G401 (cell line): ENCODE measurements around the gene MRPS18A. TPM values are rescaled to one million over a fixed set of nuclear protein-coding genes. Genes with fewer than 3 reads are reported as not detected.

Experiments
- DNase-seq: peaks from one replicate; pipeline ENCODE4 v3.0.0-alpha.2; 2015; ENCODE audit warnings: low spot score
- in situ Hi-C: cut with HindIII; loops from 2 replicates; pipeline ENCODE4 v1.10.0; 2016; ENCODE audit warnings: low sequenced_read_pairs, mixed read lengths
- total RNA-seq: library from RNA; depleted of rRNA; stranded (reverse); fragments of >200 nt; shearing (Covaris generic); gene quantifications from 2 replicates; pipeline ENCODE4 v1.2.3, GENCODE V29; 2014; rRNA removed

Gene MRPS18A
- 70.5 and 89.4 TPM in 2 replicates for total RNA-seq

DNA sequence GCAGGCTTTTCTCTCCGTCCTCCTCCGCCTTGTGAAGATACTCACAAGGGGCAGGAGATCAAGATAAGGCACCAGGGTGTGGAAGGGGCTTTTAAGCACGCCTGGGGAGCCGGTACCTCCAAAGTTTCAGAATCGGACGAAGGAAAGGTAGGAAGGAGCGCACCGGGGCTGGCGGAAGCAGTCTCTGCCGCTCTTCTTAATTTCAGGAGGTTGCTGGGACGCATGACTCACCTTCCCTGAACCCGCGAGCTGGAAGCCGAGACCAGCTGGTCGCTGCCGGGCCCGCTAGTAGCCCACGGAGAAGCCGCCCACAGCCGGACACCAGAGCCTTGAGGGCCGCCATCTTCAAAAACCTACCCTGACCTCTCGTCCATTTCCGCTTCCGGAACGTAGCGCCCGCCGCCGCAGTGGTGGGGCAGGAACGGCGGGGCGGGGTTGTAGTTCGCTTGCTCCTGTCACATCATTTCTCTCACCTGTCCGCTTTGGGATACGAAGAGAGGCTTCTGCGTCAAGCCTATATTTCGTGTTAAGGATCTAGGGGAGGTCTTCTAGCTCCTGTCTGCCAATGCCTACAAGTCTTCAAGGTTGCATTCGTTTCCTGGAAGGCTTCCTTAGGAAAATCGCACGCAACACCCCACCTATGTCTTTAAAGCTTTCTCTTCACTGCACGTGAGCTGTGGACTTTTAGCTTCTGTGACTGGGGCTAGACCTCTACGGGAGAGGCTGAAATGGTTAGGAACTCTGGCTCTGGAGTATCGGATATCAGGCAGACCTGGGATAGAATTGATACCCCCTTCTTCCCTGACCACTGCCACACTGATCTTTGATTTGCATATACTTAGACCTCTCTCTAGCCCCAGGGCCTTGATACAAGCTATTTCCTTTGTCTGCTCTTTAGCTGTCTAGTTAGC lies at the start of gene MRPS18A:
MRPS18A (minus strand) TSS at position 355 of the 911 bp plus-strand sequence; CDS start at position 343, 12 bp downstream.
- in situ Hi-C loops: no loop called here

GRCh38 chr6:43736844-43737243 lies 49.3 kb upstream of the MRPS18A start:
- in situ Hi-C loops: no loop called here
- DNase-seq: no peak

More for the DNA sequence above, at the start of gene MRPS18A:
- peak; percentile 92 for DNase-seq

GRCh38 chr6:43736211-43736786 lies 48.7 kb upstream of the MRPS18A start:
- in situ Hi-C loops: no loop called here
- DNase-seq: no peak

- in situ Hi-C loops: no loop called here
These were observed 48.1 kb upstream of the MRPS18A start for GRCh38 chr6:43735642-43736199.

GRCh38 chr6:43734294-43734665 lies 46.7 kb upstream of the MRPS18A start:
- in situ Hi-C loops: no loop called here
- DNase-seq: no peak

More at GRCh38 chr6:43735642-43736199, 48.1 kb upstream of the MRPS18A start:
- no peak for DNase-seq

- DNase-seq: no peak
- in situ Hi-C loops: no loop called here
These were observed 46.1 kb upstream of the MRPS18A start for GRCh38 chr6:43733471-43734293.

DNA sequence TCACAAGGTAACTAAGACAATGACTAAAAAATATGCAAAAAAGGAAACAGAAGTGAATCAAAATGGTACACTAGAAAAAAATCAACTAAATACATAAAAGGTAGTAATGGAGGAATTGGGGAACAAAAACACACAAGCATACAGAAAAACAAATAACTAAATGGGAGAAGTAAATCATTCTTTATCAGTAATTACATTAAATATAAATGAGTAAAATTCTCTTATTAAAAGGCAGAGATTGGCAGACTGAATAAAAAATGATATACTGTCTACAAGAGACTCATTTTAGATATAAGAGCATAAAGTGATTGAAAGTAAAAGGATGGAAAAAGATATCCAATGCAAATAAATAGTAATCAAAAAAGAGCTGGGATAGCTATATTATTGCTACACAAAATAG lies 43.0 kb upstream of the MRPS18A start:
- no peak for DNase-seq
- in situ Hi-C loops: no loop called here

DNA sequence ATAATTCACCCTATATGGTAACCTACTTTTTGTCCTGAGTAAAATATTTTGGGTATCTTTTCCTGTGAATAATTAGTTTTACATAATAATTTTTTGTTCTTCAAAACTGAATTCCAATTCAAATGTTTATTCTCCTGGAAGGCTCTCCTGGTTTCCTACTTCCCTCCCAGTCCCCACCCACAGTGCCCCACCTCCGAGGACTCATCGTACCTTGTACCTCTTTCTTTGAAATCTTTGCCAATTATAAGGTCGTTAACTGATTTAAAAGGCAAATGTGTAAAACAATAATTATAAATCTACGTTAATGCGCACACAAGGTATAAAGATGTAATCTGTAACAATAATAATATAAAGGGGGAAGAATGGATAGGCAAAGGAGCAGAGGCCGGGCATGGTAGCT lies 41.9 kb upstream of the MRPS18A start:
- in situ Hi-C loops: no loop called here
- no peak for DNase-seq

GRCh38 chr6:43728586-43728985 lies 41.0 kb upstream of the MRPS18A start:
- in situ Hi-C loops: no loop called here
- DNase-seq: no peak

- DNase-seq: no peak
- in situ Hi-C loops: no loop called here
These were observed 40.0 kb upstream of the MRPS18A start for GRCh38 chr6:43727634-43728033.

DNA sequence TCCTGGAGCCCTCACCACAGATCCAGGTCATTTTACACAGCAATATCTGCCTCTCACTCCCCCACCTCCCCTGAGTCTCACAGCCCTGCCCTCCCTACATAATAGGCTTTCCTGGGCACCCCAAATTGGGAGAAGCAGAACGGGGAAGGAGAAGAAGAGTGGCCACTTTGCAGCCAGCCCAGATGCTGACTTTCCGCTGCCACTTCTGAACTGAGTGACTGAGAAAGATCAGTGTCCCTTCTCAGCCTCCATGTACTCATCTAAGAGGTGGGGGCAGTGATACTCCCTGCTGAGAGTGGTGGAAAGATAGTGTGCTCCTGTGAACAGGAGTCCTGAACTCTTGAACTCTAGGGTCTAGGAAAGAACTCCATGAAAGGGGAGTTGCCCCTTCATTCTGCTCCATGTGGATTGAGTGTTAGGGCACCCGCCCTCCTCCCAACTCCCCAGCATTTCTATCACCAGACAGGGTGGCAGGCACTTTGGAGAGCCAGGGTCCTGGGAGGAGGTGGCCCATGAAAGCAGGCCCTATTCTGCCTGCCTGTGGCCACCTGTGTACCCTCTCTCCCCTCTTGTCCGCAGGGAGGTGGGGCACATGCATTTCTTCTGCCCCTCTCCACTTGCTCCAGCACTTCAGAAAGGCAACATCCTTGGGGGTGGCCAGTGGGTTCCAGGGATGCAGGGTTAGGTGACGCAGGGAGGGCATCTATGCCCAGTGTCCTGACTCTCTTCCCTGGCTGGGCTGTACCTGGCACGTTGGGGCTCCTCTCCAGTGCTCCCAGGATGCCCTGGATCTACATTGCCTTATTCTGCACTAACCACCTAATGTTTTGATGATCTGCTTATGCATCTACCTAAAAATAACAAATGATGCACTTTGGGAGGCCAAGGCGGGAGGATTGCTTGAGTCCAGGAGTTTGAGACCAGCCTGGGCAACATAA lies 38.3 kb upstream of the MRPS18A start:
- no peak for DNase-seq
- in situ Hi-C loops: no loop called here

DNA sequence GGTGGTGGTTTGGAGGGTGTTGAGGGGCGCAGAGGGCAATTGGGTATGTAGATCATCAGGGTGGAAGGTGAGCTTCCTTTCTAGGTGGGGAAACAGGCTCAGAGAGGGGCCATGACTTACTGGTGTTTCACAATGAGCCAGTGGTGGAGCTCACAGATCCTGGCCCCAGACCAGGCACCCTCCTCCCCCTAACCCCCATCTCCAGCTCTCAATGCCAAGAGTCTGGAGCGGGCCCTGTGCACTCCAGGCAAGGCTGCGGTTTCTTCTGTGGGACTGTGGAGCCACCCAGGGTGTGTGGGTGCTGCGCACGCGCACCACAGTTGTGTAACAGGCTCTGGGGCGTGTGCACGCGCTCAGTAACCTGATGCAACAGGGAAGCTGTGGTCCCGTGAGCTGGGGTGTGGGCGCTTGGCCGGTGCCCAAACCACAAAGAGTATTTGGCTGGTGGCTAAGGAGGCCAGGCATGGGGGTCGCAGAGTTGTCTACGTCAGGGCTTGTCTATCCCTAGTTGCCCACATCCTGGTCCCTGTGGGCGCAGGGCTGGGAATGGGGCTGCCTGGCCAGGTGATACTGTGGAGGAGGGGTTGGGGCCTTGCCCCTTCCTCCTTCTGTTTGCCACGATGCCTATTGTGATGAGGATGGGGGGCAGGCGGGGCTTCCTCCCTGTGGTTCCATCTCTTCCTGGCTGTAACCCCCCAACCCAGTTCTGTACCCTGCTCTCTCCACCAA lies 37.5 kb upstream of the MRPS18A start:
- in situ Hi-C loops: no loop called here
- no peak for DNase-seq

- no peak for DNase-seq
- in situ Hi-C loops: no loop called here
These were observed 36.8 kb upstream of the MRPS18A start for GRCh38 chr6:43724354-43724753.

DNA sequence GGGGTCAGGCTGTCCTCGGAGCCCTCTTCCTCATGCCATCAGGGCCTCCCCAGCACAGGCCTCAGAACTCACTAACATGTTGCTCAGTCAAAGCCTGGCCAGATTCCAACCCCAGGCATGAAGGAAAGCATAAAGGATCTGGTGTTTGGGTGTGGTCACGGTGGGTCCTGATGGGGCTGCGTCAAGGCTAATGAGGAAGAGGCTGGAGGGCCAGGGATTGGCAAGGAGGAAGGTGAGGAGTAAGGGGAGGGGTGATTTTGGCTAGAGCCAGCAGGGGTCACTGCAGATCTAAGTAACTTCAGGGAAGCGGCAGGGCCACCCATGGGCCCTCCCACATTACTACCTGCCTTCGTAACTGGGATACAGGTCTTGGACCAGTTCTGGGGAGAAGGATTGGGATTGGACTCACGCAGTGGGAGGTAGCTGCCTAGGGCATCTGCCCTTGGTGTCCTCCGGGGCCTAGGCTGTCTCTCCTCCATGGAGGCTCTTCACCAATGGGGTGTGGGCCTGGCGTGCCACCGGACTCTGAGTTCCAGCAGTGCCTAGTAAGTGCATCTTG lies 36.2 kb upstream of the MRPS18A start:
- DNase-seq: peak; percentile 32
- in situ Hi-C loops: no loop called here

GRCh38 chr6:43722920-43723545 lies 35.4 kb upstream of the MRPS18A start:
- in situ Hi-C loops: no loop called here
- no peak for DNase-seq

- in situ Hi-C loops: no loop called here
These were observed 33.4 kb upstream of the MRPS18A start for GRCh38 chr6:43720999-43721398.

GRCh38 chr6:43719511-43719910 lies 31.9 kb upstream of the MRPS18A start:
- in situ Hi-C loops: no loop called here
- DNase-seq: no peak

More at GRCh38 chr6:43720999-43721398, 33.4 kb upstream of the MRPS18A start:
- no peak for DNase-seq
